ENCODE results near the gene ZNF668.
"Not testable (repeated sequence)": the region's sequence is repeated elsewhere in the genome, so short reads cannot be mapped to it uniquely, and the experiment has no call there.

Gene ZNF668

DNA sequence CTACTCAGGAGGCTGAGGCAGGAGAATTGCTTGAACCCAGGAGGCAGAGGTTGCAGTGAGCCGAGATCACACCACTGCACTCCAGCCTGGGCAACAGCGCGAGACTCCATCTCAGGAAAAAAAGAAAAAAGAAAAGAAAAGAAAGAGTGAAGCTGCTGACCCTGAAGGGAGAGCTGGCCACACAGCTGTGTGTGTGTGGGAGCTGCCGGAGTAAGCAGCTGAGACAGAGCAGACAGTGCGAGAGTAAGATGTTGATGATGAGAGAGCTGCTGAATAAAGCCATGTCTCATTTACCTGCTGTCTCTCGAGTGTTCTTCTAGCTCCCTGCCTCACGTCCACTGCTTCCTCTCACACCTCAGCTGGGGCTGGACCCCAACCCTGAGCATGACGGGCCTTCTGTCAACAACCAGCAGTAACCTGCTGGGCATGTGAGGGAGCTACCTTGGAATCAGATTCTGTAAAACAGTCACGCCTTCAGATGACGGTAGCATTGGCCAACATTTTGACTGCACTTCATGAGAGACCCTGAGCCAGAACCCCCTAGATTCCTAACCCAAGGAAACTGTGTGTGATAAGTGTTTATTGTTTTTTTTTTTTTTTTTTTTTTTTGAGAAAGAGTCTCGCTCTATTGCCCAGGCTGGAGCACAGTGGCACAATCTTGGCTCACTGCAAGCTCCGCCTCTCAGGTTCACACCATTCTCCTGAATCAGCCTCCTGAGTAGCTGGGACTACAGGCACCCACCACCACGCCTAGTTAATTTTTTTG lies 27.0 kb upstream of the ZNF668 start:
- not testable (repeated sequence) for DNase-seq

DNA sequence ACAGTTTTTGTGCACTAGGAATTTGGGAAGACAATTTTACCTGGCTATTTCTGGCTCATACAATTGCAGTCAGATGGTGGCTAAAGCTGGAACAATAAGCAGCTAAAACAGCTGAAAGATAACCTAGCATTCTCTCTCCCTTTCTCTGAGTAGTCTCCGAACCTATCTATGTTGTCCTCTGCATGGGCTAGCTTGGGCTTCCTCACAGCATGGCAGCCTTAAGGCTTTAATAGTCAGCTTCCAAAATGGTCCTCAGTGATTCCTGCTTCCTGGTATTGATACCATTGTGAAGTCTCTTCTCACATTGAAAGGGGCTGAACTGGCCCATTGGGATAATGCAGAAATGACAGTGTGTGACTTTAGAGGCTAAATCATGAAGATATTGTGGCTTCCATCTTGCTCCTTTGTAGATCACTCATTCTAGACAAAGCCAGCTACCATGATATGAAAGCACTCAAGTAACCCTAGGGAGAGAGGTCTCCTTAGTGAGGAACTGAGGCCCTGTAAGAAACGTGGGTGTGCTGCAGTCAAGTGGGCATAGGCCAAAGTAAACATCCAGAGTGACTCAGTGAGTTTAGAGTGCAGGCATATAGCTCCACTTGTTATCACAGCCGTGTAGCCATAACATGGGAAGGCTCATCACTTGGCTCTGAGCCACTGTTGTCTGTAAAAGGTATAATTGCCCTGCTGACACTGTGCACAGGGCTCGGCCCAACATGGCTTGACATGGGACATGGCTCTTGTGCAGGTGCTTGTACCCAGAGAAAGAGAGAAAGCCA lies 26.0 kb upstream of the ZNF668 start:
- no peak for DNase-seq

DNA sequence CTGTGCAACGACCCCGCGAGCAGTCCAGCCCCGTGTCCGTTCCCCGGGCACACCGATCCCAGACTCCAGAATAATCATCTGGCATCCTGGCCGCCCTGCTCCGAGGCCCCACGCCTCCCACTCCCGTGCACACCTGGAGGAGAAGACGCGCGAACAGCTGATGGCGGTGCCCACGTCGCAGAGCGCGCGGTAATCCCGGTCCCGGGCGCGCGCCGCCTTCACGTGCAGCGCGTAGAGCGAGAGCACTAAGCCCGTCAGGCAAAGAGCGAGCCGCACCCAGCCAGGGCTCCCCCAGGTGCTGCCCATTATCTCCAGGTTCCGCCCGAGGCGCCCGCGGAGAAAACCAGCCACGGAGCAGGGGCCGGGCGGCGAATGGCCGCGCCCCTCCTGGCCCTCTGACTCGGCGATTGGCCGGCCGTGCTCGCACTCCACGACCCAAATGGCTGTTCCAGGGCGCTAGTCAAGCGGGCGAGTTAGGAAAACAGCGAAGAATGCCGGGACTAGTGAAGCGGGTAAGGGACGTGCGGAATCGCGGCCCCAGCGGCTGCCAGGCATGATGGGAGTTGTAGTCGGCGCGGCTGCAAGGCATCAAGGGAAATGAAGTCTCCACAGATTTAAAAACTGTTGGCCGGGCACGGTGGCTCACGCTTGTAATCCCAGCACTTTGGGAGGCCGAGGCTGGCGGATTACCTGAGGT lies 20.5 kb upstream of the ZNF668 start, which contains the start of gene VKORC1:
VKORC1 (minus strand) TSS at position 374 of the 697 bp plus-strand sequence; CDS start at position 306, 68 bp downstream.
- DNase-seq, result peak; percentile 94

DNA sequence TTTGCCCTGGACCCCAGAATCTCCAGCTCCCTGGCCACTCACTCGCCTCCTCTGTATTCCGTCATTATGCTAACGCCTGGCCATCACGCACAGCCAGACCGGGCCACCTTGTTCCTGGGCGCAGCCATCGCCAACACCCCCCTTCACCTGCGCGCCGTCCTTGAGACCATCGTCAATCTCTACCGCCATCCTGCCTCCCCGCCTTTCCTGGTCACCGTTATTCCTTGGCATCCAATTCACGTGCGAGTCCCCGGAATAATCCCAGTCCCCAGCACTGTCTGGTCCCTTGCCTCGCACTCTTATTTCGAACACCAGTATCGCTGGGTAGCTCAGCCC lies 20.0 kb upstream of the ZNF668 start:
- DNase-seq, result no peak

- no peak for DNase-seq
Measured at GRCh38 chr16:31093132-31093703, 19.2 kb upstream of the ZNF668 start.

DNA sequence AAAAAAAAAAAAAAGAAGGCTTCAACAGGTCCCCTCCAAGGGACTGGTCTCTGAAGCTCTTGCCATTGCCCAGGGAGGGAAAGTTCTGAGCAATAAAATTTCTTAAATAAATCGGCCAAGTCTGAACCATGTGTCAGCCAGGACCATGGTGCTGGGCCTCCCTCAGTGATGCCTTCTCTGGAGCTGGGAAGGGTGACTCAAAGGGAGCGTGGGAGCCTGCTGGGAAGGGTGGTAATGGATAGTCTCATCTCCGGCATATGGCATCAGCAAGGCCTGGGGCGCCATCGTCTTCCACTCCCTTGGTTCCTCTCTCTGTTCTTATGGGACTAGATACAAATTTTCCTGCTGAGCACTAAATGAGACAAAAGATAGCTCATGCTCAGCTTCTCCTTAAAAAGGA lies 18.3 kb upstream of the ZNF668 start:
- DNase-seq, result no peak

- DNase-seq, result no peak
Measured at GRCh38 chr16:31090540-31090939, 16.5 kb upstream of the ZNF668 start.

DNA sequence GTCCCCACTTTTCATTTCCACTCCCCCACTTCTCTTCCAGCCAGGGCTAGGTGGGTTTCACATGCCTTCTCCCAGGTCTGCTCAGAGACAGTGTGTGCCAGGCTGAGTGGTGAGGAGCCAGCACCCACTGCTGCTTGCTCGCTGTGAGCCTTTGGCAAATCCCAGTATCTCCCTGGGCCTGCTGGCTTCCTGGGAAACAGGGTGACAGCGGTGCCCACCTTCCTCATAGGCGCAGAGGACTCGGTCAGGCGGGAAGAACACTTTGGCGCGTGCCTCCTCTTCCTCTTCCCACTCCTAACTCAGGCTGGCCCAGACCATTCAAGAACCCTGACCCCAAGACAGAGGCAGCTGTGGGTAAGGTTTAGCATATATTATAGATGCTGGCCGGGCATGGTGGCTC lies 15.2 kb upstream of the ZNF668 start:
- DNase-seq, result no peak

DNA sequence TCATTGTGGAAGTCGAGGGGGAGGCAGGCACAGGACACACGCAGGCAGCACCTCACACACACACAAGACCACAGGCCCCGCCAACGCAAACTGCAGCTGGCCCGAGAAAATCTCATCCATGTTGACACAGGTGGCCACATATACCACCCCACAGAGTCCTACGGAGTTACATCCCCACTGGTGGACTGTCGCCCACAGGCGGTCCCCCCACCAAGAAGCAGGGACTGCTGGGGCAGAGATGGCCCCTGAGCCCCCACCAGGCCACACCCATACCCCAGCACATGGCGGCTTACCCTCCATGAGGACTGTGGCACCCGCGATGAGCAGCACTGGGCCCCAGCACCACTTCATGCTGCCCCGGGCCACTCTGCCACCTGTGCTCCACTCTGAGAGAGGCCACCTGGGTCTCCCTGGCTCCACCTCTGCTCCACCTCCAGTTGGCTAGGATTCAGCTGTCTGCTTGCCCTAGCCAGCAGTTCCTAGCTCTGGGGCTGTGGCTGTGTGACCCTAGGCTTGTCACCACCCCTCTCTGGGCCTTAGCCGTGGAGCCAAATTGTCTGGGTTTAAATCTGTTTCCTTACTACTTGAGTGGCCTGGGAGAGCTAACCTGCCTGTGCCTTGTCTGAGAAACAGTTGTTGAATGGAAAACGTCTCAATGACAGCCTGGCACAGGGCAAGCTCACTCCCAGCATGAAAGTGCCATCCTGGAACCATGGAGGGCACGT lies 14.6 kb upstream of the ZNF668 start, which contains the start of gene PRSS53:
PRSS53 (minus strand) TSS at position 485 of the 725 bp plus-strand sequence; CDS start at position 351, 134 bp downstream.
- DNase-seq, result peak; percentile 28

DNA sequence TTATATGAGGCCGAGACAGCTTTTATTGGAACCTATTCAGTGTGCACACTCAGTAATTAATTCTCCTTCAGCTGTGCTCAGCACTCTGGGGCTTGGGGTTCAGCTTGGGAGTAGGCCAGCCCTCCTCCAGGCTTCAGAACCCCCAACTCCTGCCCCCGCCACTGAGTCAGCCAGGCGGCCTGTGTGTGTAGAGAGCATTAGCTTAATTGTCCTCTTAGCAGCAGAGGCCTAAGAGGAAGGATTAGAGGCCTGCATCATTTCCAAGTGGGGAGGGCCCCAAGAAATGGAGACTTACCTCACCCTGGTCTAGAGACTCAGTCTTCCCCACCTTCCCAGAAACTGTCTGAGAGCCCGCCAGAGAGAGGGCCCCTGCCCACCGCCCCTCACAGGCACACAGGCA lies 13.9 kb upstream of the ZNF668 start:
- no peak for DNase-seq

GRCh38 chr16:31087481-31087880 lies 13.4 kb upstream of the ZNF668 start:
- DNase-seq, result no peak

DNA sequence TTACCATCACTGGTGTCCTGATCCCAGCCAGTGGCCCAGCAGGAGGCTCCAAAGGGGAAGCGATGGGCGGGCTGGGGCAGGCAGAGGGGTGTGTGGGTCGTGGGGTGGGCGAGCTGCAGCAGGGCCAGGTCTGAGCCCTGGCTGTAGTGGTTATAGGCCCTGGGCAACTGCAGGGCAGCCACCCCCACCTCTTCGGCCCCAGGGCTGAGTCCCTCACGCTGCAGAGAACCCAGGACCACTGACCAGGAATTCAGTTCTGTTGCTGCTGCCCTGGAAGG lies 12.5 kb upstream of the ZNF668 start:
- no peak for DNase-seq

GRCh38 chr16:31085873-31086628 lies 12.0 kb upstream of the ZNF668 start:
- DNase-seq, result no peak

DNA sequence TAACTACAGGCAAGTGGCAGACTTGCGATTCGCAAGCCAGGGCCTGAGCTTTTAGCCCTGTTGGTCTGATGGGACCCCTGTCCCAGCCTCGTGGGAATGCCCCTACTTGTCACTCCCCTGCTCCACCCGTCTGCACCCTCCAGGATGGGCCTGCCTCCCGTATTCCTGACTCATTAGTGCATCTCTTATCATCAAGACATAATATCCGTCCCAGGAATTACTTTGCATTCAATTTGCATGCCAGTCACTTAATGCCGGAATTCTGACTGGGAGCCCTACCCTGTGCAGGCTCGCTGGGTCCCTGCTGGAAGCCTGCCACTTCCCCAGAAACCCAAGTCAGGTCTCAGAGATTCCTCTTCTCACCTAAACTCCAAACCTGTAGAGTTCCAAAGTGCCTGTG lies 11.4 kb upstream of the ZNF668 start:
- DNase-seq, result no peak

DNA sequence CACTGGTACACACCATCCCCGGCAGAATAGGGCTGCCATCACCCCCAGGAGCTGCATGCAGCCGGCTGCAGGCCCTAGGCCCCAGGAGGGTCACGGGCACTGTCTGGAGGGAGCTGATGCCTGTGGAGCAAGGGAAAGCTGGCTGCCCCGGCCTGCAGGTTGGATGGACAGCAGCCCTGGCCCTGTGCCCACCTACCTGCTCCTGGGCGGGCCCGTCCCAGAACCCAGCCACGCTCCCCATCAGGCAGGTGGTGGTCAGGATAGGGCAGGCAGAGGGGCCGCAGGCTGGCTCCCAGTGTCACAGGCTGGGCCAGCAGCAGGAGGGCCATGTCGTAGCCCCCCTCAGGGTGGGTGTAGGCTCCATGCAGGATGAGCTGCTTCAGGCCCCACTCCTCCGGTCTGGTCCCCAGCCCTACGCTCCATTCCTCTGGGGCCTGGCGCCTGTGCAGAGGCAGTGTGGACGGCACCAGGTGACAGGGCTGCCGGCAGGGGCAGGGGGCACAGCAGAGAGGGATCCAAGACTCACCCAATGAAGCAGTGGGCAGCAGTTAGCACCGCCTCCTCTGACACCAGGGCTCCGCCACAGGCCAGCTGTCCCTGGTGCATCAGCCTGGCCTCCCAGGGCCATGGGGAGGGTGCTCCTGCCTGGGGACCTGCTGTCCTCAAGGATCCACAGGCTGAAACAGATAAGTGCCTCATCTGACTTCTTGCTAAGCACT lies 10.7 kb upstream of the ZNF668 start:
- DNase-seq, result no peak

- DNase-seq, result no peak
Measured at GRCh38 chr16:31083981-31084380, 9.9 kb upstream of the ZNF668 start.

GRCh38 chr16:31083556-31083955 lies 9.5 kb upstream of the ZNF668 start:
- DNase-seq, result no peak

DNA sequence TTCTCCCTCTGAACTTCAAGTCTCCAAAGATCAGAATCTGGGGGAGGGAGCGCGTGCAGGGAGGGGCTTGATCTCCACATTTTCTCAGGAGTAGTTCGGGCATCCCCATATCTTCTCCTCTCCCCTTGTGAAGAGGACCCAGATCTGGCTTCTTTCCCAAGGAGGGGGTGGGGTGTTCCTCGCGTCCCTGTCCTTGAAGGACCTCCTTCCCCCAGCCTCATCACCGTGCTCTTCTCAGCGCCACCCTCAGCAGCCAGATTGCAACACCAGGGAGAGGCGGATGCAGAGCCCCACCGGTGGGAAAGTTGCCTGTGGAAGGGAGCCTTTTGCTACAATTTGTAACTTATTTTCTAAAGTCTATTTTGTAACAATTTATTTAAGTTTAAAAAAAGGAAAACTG lies 9.0 kb upstream of the ZNF668 start:
- DNase-seq, result no peak

DNA sequence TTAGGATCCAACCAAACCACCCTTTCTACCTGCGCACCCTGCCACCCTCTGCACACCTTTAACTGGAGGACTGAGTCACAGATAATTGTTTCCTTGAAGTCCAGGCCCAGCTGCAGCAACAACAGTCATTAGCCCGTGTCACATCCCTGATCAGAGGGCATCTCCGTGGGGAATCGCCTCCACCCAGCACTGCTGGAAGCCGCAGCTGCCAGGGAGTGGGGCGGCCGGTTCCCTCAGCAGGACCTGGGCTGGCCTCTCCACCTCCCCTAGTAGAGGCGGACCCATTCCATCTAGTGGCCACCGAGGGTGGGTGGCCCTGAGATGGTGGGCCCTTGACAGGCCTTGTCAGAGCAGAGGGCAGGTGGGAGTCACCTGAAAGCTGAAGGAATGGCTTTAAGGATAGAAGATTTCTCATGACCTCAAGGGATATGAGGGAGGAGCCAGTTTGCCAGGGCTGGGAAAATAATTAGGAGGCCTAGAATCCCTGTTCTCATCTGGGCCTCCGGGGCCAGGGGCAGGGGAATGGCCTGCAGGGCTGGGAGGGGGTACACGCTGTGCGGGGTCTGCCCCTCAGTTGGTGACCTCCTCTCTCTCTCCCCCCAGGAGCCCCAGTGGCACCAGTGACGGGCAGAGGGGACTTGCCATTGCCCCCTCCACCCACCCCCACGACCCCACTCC lies 8.5 kb upstream of the ZNF668 start:
- DNase-seq, result no peak

DNA sequence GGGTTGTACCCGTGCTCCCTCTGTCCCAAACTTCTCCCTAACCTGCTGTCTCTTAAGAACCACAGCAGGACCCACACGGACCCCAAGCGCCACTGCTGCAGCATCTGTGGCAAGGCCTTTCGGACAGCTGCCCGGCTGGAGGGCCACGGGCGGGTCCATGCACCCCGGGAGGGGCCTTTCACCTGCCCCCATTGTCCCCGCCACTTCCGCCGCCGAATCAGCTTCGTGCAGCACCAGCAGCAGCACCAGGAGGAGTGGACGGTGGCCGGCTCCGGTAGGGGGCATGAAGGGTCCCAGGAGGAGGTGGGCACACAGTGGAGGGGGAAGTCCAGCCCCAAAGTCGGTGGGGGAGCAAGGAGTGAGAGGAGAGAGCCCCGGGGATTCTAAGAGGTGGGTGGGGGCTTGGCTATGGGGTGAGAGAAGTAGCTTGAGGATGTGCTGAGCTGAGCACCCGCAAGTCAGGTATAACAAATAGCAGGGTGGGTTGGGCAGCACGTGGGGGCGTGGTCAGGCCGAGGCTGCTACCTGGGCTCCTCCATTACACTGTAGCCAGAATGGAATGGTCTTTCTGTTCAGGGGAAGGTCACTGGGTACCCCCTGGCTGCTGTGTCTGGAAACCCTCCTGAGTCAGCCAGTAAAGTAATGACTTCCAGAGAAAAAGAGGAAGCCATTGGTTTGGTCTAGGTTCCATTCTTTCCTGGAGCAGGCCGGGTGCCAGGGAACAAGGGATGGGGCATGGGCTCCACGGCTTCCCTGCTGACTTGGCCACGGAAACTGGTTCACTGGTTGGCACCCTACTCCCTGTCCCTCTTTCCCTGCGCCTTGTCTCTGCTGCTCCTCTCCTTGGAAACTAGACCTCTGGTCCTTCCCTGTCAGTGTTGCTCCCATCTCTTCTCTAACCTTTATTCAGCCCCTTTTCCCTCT lies 7.7 kb upstream of the ZNF668 start:
- DNase-seq, result no peak

Measured in NCI-H2029 (cell line).